Transverse colon (tissue), 4 donors: Measurements from ENCODE around the gene ATP2B1. TPM values are rescaled to one million over a fixed set of nuclear protein-coding genes. Genes with fewer than 3 reads are reported as not detected.

ENCODE experiments used
- DNase-seq: peaks from one replicate; pipeline ENCODE4 v3.0.0-alpha.2; 2019
- H3K27ac ChIP-seq, 4 donors: fragments of 200-600 bp; sonication (generic); 2 replicates each; pipeline ENCODE4 v1.5.1; 2016 to 2018; ENCODE audit warnings: inconsistent platforms in 4 of 4
- H3K27me3 ChIP-seq: fragments of 200-600 bp; sonication (generic); 2 replicates; pipeline ENCODE4 v1.5.1; 2017; ENCODE audit warnings: inconsistent platforms
- H3K36me3 ChIP-seq, 4 donors: fragments of 200-600 bp; sonication (generic); 2 replicates each; pipeline ENCODE4 v1.5.1; 2017 to 2019; ENCODE audit warnings: inconsistent platforms in 4 of 4
- H3K4me1 ChIP-seq, 4 donors: fragments of 200-600 bp; sonication (generic); 2 replicates each; pipeline ENCODE4 v1.5.1; 2017 to 2020; ENCODE audit warnings: inconsistent platforms in 4 of 4
- H3K4me3 ChIP-seq, 4 donors: fragments of 200-600 bp; sonication (generic); 1 replicate in 1 of 4; 2 replicates in 3 of 4; pipeline versions ENCODE4 v1.5.1 to v1.6.1; 2017 to 2019; ENCODE audit warnings: inconsistent platforms in 4 of 4
- H3K9me3 ChIP-seq, 2 donors: fragments of 200-600 bp; sonication (generic); 2 replicates each; pipeline ENCODE4 v1.5.1; 2017 to 2019; ENCODE audit warnings: inconsistent platforms in 2 of 2
- EP300 ChIP-seq: sonication (generic); formaldehyde crosslinking; IDR thresholded peaks from one replicate; pipeline ENCODE4 v1.6.1; 2017; ENCODE audit warnings: antibody characterized with exemption, low read depth
- POLR2A ChIP-seq: fragments of 450-650 bp; IDR thresholded peaks from one replicate; pipeline ENCODE4 v1.6.1; 2016; ENCODE audit warnings: antibody characterized with exemption, mild to moderate bottlenecking, moderate library complexity
- POLR2AphosphoS5 ChIP-seq, 3 donors: sonication (generic); formaldehyde crosslinking; IDR thresholded peaks; one replicate each; pipeline ENCODE4 v1.6.1; 2016; ENCODE audit warnings: antibody characterized with exemption in 3 of 3
- WGBS, 2 donors: methylation state at CpG; one replicate each; pipeline ENCODE4 v1.1.5; 2018; ENCODE audit warnings: low coverage in 1 of 2; 5-methylcytosine and 5-hydroxymethylcytosine counted together
- in situ Hi-C, 4 donors: fragments of 200-750 bp; cut with MboI; loops; one replicate each; pipeline versions ENCODE4 v1.15.0 to v1.15.1; 2017; ENCODE audit warnings: low sequenced_read_pairs in 3 of 4, low pct_ligation_motif_present in 1 of 4, low pct_unique_long_range_greater_than_20kb in 1 of 4
- intact Hi-C: fragments of 100-400 bp; cut with DNase I; formaldehyde crosslinking; loops from one replicate; pipeline ENCODE4 v1.15.1; 2023; ENCODE audit warnings: low total_unique reads
- total RNA-seq, 4 donors: library from RNA; depleted of rRNA; stranded (reverse); fragments of >200 nt; gene quantifications; one replicate each; pipeline ENCODE4 v1.1.0, GENCODE V29; 2016
- TF ChIP-seq, protein P1 (sequence below), 5 experiments: fragments of 200-600 bp in 3 of 5; fragments of 450-650 bp in 2 of 5; sonication (generic) in 3 of 5; IDR thresholded peaks; 1 replicate in 2 of 5; 2 replicates in 3 of 5; pipeline ENCODE4 v1.5.1; 2016 to 2017; ENCODE audit warnings: antibody characterized with exemption in 5 of 5, inconsistent platforms in 3 of 5, mild to moderate bottlenecking in 2 of 5, moderate library complexity in 1 of 5

ATP2B1 gene
- total RNA-seq, 4 donors from 2014 or later = 52.7 to 235 (median 104) TPM

DNA sequence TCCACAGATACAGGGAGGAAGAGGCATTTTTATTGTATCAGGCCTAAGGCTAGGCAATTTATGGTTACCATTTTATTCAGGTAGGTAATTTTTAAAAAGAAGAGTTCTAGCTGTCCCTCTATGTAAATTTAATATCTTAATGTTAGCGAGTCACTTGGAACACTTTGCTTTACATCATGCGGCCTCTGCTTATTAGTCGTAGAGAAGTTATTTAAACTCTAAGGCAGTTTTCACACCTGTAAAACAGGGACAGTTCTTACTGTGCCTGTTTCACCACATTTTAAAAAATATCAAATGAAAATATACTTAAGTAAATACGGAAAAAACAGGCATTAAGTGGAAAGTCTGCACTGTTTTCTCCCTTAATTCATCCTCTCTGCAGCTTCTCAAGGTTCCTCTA, 111.4 kb downstream of the ATP2B1 start:
- intact Hi-C loops (no loop called here), in situ Hi-C loops (no loop called here)
- Histone ChIP-seq H3K36me3 (peaks cover 0 to 22% (median 5%) of the 10 kb centered on the region in 4 donors), H3K9me3 (no peaks in the 10 kb centered on the region), H3K27ac (no peak overlapping the region), H3K27me3 (no peaks in the 10 kb centered on the region), H3K4me1 (no peaks in the 10 kb centered on the region), H3K4me3 (no peak overlapping the region)
- TF ChIP-seq, protein P1, sequence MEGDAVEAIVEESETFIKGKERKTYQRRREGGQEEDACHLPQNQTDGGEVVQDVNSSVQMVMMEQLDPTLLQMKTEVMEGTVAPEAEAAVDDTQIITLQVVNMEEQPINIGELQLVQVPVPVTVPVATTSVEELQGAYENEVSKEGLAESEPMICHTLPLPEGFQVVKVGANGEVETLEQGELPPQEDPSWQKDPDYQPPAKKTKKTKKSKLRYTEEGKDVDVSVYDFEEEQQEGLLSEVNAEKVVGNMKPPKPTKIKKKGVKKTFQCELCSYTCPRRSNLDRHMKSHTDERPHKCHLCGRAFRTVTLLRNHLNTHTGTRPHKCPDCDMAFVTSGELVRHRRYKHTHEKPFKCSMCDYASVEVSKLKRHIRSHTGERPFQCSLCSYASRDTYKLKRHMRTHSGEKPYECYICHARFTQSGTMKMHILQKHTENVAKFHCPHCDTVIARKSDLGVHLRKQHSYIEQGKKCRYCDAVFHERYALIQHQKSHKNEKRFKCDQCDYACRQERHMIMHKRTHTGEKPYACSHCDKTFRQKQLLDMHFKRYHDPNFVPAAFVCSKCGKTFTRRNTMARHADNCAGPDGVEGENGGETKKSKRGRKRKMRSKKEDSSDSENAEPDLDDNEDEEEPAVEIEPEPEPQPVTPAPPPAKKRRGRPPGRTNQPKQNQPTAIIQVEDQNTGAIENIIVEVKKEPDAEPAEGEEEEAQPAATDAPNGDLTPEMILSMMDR (IDR thresholded peaks at IDR 0.05) = no peak
- no peak for TF ChIP-seq EP300
- TF ChIP-seq POLR2AphosphoS5 (IDR thresholded peaks at IDR 0.05) = no peak
- no peak for TF ChIP-seq POLR2A
- no peak for DNase-seq
- WGBS, 2 donors = 74 to 82% methylated on average over 4 of the region's 4 CpGs

DNA sequence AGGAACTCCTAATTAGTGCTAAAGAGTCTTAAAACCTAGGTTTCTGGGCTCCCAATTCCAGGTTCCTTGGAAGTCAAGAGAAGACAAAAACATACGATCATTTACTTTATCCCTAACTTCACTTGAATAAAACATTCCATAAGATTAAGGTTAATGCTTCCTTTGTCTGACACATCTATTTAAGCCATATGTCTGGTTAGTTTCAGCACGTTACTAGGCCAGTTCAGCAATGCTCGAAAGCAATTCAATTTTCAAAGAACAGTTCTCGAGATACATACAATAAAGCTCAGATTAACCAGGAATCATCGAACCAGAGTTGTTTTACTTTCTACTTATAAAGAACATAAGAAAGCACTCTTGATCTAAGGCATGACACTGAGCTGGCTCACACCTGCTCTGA, 114.8 kb downstream of the ATP2B1 start:
- no peak overlapping the region for H3K27ac ChIP-seq
- H3K36me3 ChIP-seq = peaks cover 0 to 31% (median 5%) of the 10 kb centered on the region in 4 donors
- H3K27me3 ChIP-seq = no peaks in the 10 kb centered on the region
- no peak for DNase-seq
- WGBS, 2 donors = 87 to 97% methylated on average over 5 of the region's 5 CpGs
- no peak overlapping the region for H3K4me3 ChIP-seq
- no peaks in the 10 kb centered on the region for H3K4me1 ChIP-seq
- intact Hi-C loops (no loop called here), in situ Hi-C loops (no loop called here)
- no peak for TF ChIP-seq POLR2AphosphoS5 (IDR thresholded peaks at IDR 0.05)
- no peak for TF ChIP-seq EP300
- TF ChIP-seq POLR2A = no peak
- TF ChIP-seq, protein P1 (IDR thresholded peaks at IDR 0.05) = no peak
- no peaks in the 10 kb centered on the region for H3K9me3 ChIP-seq

DNA sequence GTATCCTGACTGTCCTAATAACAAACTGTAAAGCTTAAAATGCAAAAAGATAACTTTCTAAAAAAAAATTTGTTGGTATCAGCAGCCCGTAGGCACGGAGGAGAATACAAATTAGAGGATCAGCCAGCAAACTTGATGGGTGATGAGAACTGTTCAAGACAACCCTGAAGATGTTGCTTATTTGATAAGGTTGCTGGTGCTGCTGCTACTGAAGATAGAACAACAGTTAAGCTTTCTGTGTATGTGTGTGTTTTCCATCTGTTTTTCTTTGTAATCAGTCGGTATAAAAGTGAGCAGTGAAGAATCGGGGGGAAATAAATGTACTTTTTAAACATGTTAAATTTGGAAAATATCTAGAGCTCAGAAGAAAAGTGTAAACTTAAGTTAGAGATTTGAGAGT, 115.4 kb downstream of the ATP2B1 start:
- TF ChIP-seq POLR2A = no peak
- TF ChIP-seq POLR2AphosphoS5 (IDR thresholded peaks at IDR 0.05) = no peak
- no peak for TF ChIP-seq EP300
- TF ChIP-seq, protein P1 (IDR thresholded peaks at IDR 0.05) = no peak
- in situ Hi-C loops = no loop called here
- H3K4me1 ChIP-seq = no peaks in the 10 kb centered on the region
- no peak for DNase-seq
- intact Hi-C loops = no loop called here
- H3K36me3 ChIP-seq = peaks cover 0 to 25% (median 3%) of the 10 kb centered on the region in 4 donors
- H3K9me3 ChIP-seq = no peaks in the 10 kb centered on the region
- H3K4me3 ChIP-seq = no peak overlapping the region
- no peaks in the 10 kb centered on the region for H3K27me3 ChIP-seq
- H3K27ac ChIP-seq = no peak overlapping the region
- WGBS, 2 donors = 81 to 82% methylated on average over 4 of the region's 4 CpGs

DNA sequence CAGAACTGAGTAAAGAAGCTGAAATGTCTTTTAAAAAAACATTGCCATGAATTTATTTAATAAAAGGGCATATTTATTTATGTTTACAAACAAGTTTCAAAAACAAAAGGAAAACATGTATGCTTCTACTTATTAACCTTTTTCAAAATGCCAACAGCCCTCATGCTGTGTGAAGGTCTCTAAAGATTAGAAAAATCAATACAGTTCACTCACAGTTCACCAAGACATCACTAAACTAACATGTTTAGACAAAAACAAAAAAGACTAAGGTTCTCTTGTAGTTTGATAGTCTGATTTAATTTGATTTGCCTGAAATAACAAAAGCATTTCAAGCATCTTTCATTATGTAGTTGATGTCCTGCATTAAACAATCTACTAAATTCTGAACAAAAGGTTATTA, 118.9 kb downstream of the ATP2B1 start:
- H3K4me3 ChIP-seq = no peak overlapping the region
- TF ChIP-seq POLR2AphosphoS5 (IDR thresholded peaks at IDR 0.05) = no peak
- TF ChIP-seq EP300 = no peak
- TF ChIP-seq POLR2A = no peak
- TF ChIP-seq, protein P1 (IDR thresholded peaks at IDR 0.05) = no peak
- no peak for DNase-seq
- H3K27me3 ChIP-seq = no peaks in the 10 kb centered on the region
- intact Hi-C loops = no loop called here
- H3K36me3 ChIP-seq = peaks cover 0 to 15% (median 3%) of the 10 kb centered on the region in 4 donors
- in situ Hi-C loops = no loop called here
- no peaks in the 10 kb centered on the region for H3K9me3 ChIP-seq
- no peak overlapping the region for H3K27ac ChIP-seq
- no peaks in the 10 kb centered on the region for H3K4me1 ChIP-seq
